Measurements from ENCODE around the gene SOX12.

- no peak for TF ChIP-seq CTCF (IDR thresholded peaks at IDR 0.05; ENCODE audit: insufficient read depth, low read length, poor library complexity, severe bottlenecking)
- no peak for TF ChIP-seq EZH2phosphoT487 (conservative IDR thresholded peaks at IDR 0.05; ENCODE audit: low read length)
These were observed 13.3 kb upstream of the SOX12 start for GRCh38 chr20:312067-312466.
